RWPE2 (cell line): ENCODE data around the gene SMG1.

ENCODE experiments used
- ATAC-seq: fragments of 200-7000 bp; cut with Tn5 transposase; 3 replicates; pipeline ENCODE4 v1.9.1; 2021; ENCODE audit warnings: low read depth
- DNase-seq: peaks from one replicate; pipeline ENCODE4 v3.0.0-alpha.2; 2020; ENCODE audit warnings: low spot score
- H3K27ac ChIP-seq: fragments of 450-650 bp; 2 replicates; pipeline ENCODE4 v1.5.1; 2017; ENCODE audit warnings: mild to moderate bottlenecking; ENCODE audit not compliant: poor library complexity, severe bottlenecking
- H3K27me3 ChIP-seq: fragments of 250-450 bp; sonication (Bioruptor Pico); 2 replicates; pipeline ENCODE4 v1.5.1; 2021; ENCODE audit warnings: mild to moderate bottlenecking, moderate library complexity; ENCODE audit not compliant: insufficient read depth, poor library complexity, severe bottlenecking
- H3K36me3 ChIP-seq: fragments of 250-450 bp; sonication (Bioruptor Pico); 2 replicates; pipeline ENCODE4 v1.5.1; 2020; ENCODE audit warnings: low read depth, mild to moderate bottlenecking, moderate library complexity
- H3K4me1 ChIP-seq: fragments of 250-450 bp; sonication (Bioruptor Pico); 2 replicates; pipeline ENCODE4 v1.5.1; 2021; ENCODE audit warnings: mild to moderate bottlenecking, moderate library complexity; ENCODE audit not compliant: insufficient read depth, poor library complexity, severe bottlenecking
- H3K4me3 ChIP-seq: fragments of 250-450 bp; sonication (Bioruptor Pico); 2 replicates; pipeline ENCODE4 v1.5.1; 2021; ENCODE audit warnings: mild to moderate bottlenecking, moderate library complexity; ENCODE audit not compliant: severe bottlenecking
- H3K9me3 ChIP-seq: fragments of 250-450 bp; sonication (Bioruptor Pico); 2 replicates; pipeline ENCODE4 v1.5.1; 2021; ENCODE audit warnings: mild to moderate bottlenecking, moderate library complexity; ENCODE audit not compliant: severe bottlenecking
- TF ChIP-seq, protein P1 (sequence below): fragments of 450-650 bp; IDR thresholded peaks from one replicate; pipeline ENCODE4 v1.5.1; 2017; ENCODE audit warnings: mild to moderate bottlenecking, moderate library complexity; ENCODE audit not compliant: poor library complexity, severe bottlenecking

The SMG1 gene

DNA sequence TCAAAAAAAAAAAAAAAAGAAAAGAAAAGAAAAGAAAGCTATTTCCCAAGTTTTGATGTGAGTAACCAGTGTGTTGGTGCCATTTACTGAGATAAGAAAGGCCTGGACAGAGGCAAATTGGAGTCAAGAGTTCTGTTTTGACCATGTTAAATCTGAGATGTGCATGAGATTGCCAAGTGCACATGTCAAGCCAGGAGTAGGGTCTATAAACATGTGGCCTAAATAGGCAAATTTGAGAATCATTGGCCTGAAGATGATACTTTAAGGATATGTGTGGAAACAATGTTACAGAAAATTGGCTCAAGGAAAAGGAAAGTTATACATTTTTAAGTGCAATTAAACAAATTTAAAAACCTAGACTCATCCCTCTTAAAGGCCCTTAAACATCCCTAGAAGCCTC lies 15.3 kb upstream of the SMG1 start:
- peaks cover 8% of the 10 kb centered on the region for H3K4me1 ChIP-seq
- H3K36me3 ChIP-seq: no peaks in the 10 kb centered on the region
- H3K9me3 ChIP-seq: no peaks in the 10 kb centered on the region
- DNase-seq: no peak
- no peak overlapping the region for H3K27ac ChIP-seq
- no peaks in the 10 kb centered on the region for H3K27me3 ChIP-seq
- TF ChIP-seq, protein P1, sequence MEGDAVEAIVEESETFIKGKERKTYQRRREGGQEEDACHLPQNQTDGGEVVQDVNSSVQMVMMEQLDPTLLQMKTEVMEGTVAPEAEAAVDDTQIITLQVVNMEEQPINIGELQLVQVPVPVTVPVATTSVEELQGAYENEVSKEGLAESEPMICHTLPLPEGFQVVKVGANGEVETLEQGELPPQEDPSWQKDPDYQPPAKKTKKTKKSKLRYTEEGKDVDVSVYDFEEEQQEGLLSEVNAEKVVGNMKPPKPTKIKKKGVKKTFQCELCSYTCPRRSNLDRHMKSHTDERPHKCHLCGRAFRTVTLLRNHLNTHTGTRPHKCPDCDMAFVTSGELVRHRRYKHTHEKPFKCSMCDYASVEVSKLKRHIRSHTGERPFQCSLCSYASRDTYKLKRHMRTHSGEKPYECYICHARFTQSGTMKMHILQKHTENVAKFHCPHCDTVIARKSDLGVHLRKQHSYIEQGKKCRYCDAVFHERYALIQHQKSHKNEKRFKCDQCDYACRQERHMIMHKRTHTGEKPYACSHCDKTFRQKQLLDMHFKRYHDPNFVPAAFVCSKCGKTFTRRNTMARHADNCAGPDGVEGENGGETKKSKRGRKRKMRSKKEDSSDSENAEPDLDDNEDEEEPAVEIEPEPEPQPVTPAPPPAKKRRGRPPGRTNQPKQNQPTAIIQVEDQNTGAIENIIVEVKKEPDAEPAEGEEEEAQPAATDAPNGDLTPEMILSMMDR: no peak
- no peak overlapping the region for H3K4me3 ChIP-seq
- no peak for ATAC-seq

DNA sequence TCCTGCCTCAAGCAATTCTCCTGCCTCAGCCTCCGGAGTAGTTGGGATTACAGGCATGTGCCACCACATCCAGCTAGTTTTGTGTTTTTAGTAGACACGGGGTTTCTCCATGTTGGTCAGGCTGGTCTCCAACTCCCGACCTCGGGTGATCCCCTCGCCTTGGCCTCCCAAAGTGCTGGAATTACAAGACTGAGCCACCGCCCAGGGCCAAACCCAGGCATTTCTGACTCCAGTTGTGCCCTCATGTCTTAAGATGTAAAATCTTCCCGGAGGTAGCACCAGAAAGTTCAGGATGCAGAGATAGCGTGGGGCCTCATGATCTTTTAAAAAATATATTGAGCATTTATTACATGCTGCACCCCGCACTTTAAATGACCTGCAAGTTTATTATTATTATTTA lies 12.8 kb upstream of the SMG1 start:
- H3K9me3 ChIP-seq: no peaks in the 10 kb centered on the region
- H3K4me3 ChIP-seq: no peak overlapping the region
- TF ChIP-seq, protein P1: no peak
- DNase-seq: no peak
- H3K4me1 ChIP-seq: peaks cover 8% of the 10 kb centered on the region
- ATAC-seq: no peak
- H3K36me3 ChIP-seq: no peaks in the 10 kb centered on the region
- no peaks in the 10 kb centered on the region for H3K27me3 ChIP-seq
- H3K27ac ChIP-seq: no peak overlapping the region

DNA sequence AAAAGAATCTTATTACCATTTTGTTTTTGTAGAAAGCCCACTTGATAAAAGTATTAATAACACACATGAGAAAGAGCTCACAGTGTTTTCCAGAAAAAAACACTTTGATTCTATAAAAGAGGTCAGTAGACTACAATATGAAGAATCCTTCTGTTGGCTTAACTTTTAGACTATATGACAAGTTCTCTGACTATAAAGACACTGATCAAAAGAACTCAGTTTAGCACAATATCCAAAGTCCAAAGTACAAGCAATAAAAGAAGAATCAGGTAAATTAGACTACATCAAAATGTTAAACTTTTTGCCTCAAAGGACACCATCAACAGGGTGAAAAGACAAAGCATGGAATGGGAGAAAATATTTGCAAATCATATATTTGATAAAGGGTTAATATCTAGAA lies 11.2 kb upstream of the SMG1 start:
- ATAC-seq (no peak), DNase-seq (no peak)
- Histone ChIP-seq H3K9me3 (no peaks in the 10 kb centered on the region), H3K4me1 (peaks cover 10% of the 10 kb centered on the region), H3K4me3 (no peak overlapping the region), H3K27me3 (no peaks in the 10 kb centered on the region), H3K36me3 (no peaks in the 10 kb centered on the region), H3K27ac (no peak overlapping the region)
- TF ChIP-seq, protein P1: no peak

DNA sequence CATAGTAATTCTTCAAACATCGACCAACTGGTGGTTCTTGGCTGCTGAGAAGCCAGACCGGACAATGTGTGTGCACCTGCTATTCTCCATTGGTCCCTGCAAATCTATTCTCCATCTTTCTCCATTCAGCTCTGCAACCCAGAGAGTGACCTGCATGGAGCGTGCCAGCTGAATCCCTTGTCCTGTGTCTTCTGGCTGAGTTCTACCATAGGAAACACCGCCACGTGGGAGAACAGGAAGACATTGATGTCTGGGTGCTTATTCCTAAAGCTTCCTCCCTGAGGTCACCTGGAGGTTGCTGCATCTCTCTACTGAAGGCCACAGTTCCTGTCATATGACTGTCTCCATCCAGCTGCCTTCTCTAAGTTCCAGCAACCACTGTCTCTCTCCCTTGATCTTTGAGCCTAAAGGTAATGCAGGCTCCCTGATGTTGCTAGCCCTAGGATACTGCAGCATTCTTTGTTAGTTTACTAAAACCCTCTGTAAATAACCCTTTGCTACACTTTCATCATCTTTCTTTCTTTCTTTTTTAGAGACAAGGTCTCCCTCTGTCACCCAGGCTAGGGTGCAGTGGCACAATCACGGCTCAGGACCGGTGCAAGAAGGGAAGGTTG lies 10.6 kb upstream of the SMG1 start:
- TF ChIP-seq, protein P1: no peak
- no peaks in the 10 kb centered on the region for H3K36me3 ChIP-seq
- no peak overlapping the region for H3K27ac ChIP-seq
- H3K27me3 ChIP-seq: no peaks in the 10 kb centered on the region
- no peak overlapping the region for H3K4me3 ChIP-seq
- no peak for ATAC-seq
- peaks cover 11% of the 10 kb centered on the region for H3K4me1 ChIP-seq
- H3K9me3 ChIP-seq: no peaks in the 10 kb centered on the region
- no peak for DNase-seq

DNA sequence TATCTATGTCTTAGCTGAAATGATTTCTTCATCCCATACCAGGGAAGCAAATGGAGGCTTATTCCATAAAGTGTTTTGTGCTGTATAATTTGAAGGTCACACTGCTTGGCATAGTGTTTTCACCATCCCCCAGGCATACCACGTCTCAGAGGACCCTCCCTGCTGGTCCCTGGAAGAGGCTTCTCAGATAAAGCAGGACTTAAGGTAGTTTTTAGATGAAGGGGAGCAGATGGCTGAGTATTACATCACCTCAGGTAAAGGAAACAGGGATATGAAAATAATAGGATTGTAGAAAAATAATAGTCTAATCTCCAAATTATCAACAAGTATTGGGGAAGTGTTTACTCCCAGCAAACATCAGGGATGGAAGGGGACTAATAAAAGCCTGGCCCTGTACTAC lies 7.3 kb upstream of the SMG1 start:
- no peaks in the 10 kb centered on the region for H3K27me3 ChIP-seq
- H3K27ac ChIP-seq: no peak overlapping the region
- no peaks in the 10 kb centered on the region for H3K36me3 ChIP-seq
- H3K4me1 ChIP-seq: peaks cover 3% of the 10 kb centered on the region
- no peak for ATAC-seq
- H3K9me3 ChIP-seq: no peaks in the 10 kb centered on the region
- TF ChIP-seq, protein P1: no peak
- no peak for DNase-seq
- no peak overlapping the region for H3K4me3 ChIP-seq
